ENCODE data around the gene TMEM150C.

GRCh38 chr4:82480771-82481505, 80.8 kb downstream of the TMEM150C start:
- TF ChIP-seq, protein P1, sequence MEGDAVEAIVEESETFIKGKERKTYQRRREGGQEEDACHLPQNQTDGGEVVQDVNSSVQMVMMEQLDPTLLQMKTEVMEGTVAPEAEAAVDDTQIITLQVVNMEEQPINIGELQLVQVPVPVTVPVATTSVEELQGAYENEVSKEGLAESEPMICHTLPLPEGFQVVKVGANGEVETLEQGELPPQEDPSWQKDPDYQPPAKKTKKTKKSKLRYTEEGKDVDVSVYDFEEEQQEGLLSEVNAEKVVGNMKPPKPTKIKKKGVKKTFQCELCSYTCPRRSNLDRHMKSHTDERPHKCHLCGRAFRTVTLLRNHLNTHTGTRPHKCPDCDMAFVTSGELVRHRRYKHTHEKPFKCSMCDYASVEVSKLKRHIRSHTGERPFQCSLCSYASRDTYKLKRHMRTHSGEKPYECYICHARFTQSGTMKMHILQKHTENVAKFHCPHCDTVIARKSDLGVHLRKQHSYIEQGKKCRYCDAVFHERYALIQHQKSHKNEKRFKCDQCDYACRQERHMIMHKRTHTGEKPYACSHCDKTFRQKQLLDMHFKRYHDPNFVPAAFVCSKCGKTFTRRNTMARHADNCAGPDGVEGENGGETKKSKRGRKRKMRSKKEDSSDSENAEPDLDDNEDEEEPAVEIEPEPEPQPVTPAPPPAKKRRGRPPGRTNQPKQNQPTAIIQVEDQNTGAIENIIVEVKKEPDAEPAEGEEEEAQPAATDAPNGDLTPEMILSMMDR (conservative IDR thresholded peaks at IDR 0.05 in 1 of 2, IDR thresholded peaks at IDR 0.05 in 1 of 2; ENCODE audit: low read depth in 1 of 2, low read length in 2 of 2) = no peak
- no peak for TF ChIP-seq EZH2 (IDR thresholded peaks at IDR 0.05; ENCODE audit: low read length, missing control alignments)
